Stromal cell of bone marrow (primary cell): ENCODE results near the gene BEAN1.

Experiments
- DNase-seq: peaks from one replicate; pipeline ENCODE4 v3.0.0-alpha.2; 2012; ENCODE audit warnings: low read depth

The BEAN1 gene

DNA sequence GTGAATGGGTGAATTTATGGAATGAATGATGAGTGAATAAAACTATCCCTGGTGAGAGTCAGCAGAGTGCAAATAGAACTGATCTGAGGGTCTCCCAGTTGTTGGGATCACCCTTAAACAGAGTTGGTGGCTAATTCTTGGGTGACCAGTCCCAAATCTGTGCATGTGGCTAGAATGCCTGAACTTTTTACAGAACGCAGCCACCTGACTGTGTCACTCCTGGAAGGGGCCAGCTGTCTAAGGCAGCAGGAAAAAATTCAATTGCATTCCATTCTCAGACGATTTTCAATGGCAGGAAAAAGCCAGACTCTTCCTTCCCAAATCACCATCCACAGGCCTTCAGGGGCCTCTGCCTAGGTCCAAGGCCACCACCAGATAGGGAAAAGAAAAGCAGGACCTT, 43.5 kb downstream of the BEAN1 start:
- no peak for DNase-seq

DNA sequence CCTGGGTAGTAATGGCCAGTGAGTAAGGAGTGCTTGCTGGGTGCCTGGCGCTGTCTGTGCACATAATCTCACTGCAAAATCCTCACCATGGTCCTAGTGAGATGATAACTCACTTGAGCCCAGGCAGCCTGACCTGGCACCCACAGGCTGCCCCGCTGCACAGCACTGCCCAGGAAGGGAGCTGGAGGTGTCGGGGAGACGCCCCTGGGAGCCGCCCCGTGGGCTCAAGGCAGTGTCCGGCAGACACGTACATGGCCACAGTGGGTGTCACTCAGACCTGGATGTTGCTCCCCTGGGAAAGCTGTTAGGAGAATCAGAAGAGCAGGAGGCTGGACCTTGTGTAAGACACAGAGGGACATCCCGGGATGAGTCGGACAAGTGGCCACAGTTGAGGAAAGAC, 44.2 kb downstream of the BEAN1 start:
- no peak for DNase-seq

DNA sequence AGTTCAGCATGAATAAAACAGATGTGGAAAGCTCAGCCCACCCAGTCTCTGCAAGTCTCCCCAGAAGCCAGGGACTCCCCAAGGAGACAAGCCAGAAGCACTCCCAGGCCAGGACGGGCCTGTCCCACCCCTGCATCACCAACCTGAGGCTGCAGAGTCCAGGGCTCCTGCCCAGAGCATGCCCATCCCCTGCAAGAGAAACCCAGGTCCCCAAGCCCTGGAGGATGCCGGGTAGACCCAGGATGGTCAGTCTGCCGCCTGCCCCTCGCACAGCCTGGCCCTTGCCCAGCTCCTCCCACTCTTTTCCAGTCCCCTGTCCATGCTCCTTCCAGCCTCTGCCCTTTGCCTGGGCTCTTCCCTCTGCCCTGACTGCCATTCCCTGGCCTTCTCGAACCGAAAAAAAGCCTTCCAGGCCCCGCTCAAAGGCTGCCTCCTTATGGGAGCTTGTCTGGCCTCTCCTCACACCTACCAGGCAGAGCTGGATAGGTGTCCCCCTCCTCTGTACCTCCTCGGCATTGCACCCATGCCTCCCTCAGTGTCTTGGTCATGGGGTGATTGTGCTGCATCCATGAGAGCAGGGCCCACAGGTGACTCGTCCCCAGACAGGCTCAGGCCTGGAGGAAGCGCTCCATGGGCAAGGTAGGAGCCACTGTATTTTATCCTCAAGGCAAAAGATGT, 44.8 kb downstream of the BEAN1 start:
- no peak for DNase-seq

DNA sequence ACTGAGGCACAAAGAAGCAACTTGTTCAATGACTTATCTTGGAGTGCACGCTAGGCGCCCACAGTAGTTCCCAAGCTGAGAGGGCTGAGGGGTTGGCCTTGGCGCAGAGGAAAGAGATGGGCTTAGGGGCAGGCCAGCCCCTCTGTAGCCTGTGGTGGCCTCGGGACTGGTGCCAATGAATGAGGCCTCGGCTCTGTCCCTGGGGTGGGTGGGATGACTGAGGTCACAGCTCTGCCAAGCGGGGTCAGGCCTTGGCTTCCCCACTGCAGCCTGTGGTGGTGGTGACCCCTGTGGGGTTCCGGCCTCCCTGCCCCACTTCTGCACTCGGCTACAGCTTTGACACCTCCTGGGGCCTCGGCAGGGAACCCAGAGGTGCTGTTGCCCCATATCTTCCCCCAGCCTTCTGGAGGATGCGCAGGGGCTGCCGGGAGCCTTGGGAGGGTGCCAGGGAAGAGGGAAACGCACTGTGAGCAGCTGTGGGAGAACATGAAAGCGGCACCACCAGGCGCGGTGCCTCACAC, 46.0 kb downstream of the BEAN1 start:
- no peak for DNase-seq

DNA sequence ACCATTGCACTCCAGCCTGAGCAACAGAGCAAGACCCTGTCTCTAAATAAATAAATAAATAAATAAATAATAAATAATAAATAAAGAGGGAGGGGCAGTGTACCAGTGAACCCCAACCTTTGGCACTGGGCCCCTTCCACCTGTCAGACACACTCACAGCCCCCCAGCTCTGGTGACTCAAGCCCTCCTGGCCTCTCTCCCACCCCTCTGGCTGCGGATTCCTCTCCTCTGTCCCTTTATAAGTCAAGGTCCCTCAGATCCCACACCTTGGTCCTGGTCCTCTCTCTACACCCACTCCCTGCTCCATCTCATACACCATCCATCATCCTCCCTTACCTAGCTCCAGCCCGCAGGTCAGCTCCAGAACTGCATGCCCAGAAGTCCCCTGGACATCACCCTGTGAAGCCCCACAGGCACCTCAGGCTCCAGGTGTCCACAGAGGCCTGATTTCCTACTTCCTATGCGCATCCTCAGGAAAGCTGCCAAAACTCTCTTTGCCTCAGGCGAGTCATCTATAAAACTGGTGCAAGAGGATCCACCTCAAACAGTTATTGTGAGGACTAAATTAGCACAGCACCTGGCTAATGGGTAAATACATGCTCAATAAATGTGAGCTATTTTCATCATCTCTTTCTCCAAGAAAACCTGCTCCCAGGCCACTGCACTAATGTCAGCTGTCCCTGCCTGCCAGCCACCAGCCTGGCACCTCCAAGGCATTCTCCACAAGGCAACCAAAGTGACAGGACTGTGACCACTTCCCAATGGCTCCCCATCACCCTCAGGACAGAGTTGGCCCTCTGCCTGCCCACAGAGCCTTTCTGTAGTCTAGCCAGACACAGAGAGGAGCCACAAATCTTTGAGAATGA, 46.8 kb downstream of the BEAN1 start:
- DNase-seq, result no peak

DNA sequence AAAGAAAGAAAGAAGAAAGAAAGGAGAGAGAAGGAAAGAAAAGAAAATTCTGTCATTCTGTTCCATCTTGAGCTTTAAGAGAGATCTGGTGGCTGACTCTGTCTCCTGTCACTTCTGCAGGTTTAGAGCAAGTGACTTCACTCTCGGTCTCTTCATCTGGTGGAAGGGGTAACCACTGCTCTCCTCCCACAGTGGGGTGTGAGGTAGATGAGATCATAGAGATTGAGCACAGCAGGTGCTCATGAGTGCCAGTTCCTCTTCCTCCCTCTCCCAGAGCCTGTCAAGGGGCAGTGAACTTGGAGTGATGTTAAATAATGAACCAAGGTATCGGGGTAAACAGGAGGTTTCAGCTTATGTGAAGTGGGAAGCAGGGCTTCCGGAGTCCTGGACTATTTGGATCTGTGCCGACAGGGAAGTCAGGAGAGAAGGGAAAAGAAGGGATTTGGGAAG, 47.7 kb downstream of the BEAN1 start:
- no peak for DNase-seq

DNA sequence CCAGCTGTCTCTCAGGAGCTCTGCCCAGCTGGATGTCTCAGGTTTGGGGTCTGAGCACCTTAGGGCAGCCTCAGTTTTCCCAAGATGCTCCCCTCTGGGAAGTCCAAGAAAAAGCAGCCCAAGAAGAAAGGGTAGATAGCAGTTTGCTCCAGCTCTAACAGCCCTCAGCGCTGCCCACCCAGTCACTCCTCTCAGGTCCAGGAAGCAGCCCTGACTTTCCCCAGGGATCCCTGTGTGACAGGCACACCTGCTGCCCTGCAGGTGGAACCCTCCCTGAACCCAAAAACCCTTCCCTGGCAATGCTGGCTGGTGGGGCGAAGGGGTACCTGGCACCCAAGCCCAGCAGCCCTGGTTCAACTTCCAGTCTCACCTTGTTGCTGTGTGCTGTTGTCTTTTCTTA, 48.1 kb downstream of the BEAN1 start:
- no peak for DNase-seq

DNA sequence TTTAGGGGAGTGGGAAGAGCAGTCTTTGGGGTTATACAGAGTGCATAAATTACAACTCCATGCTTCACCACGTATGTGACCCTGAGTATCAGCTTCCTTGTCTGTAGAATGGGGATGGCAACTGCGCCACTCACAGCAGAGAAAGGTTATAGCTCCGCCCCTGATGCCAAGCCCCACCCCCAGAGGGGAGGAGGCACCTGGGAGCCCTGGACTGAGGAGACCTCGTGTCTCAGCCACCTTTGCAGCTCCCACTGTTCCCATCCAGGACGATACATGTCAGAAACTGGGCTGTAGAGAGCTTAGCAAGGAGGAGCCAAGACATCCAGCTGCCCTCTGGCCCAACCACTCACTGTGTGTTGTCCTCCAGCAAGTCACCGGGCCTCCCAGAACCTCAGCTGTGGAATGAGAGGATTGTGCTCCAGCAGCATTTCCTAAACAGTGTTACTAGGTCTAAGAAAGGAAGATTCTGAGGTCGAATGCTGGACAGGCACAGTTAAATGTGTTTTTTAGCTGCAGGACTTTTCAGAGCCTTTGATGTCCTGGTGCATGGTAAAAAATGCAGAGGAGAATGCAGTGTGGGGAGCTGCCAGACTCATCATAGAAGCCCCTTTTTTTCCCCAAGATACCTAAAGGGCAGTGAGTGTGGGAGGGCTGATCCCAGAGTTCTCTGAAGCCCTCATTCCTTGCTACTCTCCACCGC, 49.4 kb downstream of the BEAN1 start:
- DNase-seq, result no peak

DNA sequence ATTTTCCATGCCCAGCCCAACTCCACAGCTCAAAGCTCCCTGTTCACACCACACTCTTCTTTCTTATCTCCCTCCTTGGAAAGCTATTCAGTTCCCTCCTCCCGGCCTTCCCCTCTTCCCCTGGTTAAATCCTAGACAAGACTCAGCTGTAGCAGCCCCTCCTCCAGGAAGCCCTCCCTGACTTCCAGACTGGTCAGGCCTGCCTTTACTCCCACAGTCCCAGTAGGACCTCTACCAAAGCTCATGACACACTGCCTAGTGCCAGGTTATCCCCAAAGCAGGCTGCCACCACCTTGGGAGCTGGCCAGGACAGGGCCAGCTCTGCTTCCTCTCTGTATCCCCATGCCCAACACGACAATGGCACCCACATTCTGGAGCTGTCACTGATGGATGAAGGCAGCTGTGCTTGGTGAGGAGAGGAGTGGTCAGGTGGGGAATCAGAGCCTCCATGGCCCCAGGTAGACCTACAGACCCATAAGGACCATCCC, 50.0 kb downstream of the BEAN1 start:
- no peak for DNase-seq

DNA sequence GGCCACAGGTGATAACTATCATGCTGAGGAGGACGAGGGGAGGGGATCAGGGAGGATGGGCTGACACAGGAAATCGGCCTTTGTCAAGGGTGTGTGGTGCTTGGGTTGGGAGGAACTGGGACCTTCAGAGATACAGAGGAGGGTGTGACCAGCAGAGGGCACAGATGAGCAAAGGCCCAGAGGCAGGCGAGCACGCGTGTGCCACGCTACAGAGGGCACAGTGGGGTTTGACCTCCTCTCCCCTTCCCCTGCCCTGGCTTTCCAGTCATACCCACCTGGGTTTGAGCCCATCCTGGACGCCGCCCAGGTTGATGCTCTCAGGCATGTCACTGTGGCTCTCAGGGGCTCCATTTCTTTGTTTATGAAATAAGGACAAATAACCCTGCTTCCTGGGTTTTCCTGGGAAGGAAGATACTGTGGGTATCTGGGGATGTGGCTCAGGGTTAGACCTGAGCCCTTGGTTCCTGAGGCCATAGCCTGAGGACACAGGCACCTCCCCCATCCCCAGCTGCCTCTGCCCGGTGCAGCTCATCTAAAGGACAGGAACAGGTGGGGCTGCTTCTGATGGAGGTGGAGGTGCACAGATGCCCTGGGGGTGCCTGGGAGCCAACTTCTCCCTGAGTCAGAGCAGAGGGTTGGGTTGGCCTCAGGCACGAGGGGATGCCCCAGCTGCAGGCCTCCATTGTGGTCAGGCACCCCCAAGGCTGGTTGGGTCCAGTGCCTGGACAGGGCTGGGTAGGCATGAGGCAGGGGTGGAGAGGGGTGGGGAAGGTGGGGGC, 51.8 kb downstream of the BEAN1 start:
- no peak for DNase-seq

DNA sequence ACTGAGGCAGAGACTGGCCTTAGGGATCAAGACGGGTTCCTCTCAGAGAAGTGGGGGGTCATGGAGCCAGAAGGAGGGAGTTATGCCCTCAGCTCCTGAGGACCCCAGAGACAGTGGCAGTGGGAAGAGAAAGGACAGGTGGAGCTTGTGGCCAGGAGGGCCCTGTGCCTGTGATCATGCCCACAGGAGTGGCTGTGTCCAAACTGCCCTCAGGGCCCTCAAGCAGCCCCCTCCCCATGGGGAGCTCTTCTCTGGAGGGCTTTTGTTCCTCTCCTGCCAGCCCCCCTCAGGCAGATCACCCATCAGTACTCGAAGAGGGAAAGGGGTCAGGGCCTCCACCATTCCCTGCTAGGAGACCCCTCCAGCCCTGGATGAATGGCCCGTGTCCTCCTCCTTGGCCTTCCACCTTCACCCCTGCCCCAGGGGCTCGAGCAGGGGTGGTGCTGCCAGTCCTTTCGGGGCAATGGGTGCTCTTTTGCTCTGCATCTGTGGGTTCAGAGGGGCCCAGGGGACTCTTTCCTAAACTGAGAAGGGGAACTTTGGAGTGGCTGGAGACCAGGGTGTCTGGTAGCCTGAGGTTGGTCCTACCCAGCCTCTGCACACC, 52.7 kb downstream of the BEAN1 start:
- no peak for DNase-seq

DNA sequence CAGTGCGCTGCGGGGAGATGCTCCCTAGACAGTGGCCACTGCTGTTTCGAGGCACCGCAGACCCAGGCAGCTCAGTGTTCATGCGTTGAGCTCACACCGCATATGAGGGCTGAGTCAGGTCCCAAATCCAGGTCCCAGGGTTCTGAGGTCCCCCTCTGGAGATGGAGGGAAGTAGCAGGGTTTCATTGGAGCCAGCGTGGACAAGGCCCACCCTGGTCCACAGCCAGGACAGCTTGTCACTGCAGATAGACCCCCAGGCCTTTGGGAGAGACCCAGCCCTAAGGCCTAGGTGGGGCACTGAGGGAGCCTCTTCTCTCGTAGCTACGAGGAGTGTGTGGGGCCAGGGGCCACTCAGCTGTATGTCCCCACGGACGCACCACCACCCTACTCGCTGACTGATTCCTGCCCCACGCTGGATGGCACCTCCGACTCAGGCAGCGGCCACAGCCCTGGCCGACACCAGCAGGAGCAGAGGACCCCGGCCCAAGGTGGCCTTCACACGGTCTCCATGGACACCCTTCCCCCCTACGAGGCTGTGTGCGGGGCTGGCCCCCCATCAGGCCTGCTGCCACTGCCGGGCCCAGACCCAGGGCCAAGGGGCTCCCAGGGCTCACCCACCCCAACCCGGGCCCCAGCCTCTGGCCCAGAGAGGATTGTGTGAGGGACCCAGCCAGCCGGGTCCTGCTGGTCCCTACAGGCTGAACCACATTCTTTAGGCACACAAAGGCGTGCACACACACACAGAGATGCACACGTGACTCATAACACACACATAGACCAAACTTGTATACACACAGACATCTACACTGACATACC, 53.4 kb downstream of the BEAN1 start:
- no peak for DNase-seq

DNA sequence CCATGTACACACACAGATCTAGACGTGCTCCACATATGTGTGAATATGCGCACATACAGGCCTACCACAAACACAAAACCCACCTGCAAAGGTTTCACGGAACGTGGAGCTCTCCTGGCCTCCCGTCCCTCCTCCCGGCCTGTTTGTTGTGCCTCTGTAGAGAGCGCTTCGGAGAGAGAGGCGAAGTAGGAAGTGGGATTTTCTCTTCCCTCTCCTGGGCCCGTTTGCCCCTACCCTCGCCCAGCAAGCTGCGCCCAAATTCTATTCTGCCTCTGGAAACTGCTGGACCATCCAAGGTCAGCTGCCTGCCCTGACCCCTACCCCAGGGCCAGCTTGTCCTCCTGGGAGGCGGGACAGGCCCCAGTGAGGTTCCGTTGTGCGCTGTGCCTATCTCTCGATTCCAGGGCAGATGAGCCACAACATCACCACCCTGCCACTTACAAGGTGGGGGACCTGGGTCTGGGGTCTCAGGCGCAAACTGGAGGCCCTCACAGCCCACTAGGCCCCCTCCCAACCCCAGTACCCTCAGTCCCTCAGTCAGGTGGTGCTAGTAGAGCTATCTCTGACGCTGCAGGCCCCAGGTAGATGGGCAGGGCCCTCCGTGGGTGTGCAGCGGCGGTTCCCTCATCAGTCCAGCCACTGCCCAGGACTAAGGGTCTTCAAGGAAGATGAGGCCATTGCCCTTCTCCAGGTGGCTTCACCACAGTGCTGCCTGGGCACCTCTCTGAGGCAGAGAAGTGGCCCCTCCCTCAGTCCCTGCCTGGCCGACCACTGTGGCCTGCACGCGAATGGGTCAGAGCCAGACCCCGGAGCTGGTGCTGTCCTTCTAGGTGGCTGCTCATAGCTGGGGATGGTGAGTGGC, 54.2 kb downstream of the BEAN1 start:
- DNase-seq, result no peak

DNA sequence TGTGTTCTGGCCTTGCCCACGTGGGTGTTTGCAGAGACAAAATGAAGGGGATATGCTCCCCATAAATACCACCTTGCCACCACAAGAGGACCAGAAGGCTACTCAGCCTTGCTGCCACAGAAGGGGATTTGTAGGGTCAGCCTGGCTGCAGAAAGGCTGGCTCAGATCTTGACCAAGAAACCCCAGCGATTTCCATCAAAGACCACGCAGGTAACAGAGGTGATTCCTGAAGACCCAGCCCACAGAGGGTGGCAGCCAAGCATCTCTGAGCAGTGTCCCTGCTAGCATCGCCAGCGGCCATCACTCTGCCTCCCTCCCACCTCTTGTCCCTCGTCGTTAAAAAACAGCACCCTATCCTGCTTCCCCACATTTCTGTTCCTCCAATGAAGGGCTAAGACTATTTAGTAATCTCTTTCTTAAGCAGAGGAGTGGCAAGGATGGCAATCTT, 54.9 kb downstream of the BEAN1 start:
- no peak for DNase-seq

DNA sequence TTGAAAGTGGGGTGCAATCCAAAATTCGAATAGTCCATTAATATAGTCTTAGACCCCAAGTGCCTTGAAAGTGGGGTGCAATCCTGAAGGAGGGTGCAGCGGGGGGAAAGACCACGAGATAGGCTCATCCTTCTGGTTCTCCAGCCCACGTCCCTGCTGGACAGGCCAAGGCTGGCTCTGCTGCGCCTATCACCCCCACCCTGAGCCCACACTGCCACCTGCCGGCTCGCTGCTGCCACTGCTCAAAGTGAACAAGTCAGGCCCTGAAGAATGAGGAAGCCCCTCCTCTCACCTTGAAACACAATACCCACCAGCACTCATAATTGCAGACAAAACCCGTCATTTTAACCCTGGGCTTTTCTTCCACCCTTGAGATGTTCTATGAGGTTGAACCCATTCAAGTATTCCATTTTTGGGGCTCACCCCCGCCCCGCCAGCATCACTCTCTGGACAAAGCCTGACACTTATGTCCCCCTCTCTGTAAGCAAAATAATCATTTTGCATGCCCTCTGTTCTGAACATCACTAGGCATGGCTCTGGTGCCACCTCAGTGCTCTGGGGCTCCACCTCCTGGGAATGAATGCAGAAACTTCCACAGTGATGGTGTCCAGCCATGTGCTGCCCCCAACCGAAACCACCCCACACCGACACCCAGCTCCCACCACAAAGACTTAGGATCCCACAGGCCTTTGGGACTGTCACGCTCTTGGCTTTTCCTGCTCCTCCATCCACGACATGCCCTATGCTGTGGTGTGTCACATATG, 56.8 kb downstream of the BEAN1 start:
- no peak for DNase-seq

DNA sequence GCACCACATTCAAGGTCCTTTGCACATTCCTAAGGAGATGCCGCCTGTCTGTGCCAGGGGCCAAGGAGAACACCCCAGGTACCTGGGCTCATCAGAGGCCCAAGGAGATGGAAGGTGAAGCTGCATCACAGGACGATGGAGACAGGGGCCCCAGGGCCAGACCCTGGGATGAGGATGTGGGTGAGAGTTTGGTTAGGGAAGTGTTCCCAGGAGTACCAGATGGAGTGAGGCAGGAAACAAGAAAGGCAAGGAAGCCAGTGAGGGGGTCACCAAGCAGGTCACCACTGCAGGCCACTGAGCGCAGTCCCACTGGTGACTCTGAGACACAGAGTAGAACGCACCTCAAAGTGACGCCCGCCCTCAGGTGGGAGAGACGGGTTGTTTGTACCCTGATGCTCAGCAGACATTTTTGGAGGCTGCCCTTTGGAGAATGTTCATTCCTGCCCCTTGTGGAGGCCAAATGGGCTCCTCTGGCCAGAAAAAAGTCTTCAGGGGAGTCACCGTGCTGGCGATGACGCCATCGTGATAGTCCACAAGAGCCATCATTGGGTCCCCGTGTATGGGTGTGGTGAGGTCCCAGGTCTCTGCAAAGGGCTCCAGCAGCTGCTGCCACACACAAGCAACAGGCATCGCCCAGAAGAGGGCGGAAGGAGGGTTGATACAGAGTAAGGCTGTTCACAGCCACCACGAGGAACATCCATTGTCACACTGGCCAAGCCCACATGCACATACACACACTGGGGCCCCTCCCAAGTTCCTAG, 57.5 kb downstream of the BEAN1 start:
- no peak for DNase-seq

DNA sequence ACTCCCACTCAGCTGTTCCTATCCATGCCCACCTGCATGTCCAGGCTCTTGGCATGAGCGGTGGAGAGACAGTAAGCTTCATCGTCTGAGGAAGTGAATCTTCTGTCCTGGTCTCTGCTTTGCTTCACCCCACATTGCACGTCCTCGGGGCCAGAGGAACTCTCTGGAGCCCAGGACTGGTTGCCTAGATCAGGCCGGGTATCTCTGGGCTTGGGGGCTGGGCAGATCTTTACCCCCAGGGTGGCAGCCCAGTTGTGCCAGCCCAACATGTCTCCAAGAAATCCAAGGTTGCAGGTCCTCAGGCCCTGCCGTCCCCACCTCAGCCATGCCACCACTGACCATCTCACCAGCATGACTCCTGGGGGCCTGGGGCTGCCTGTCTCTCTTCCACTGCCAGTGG, 58.3 kb downstream of the BEAN1 start:
- no peak for DNase-seq
